Mesodermal cell (in vitro differentiated cells): ENCODE measurements around the gene TRIM41.

Experiments
- H3K27ac ChIP-seq: 2 replicates; pipeline ENCODE4 v1.7.0; 2013; ENCODE audit warnings: mild to moderate bottlenecking, low read depth, low read length, moderate library complexity; ENCODE audit not compliant: severe bottlenecking
- H3K36me3 ChIP-seq: 2 replicates; pipeline ENCODE4 v1.7.1; 2013; ENCODE audit warnings: mild to moderate bottlenecking, low read length, moderate library complexity; ENCODE audit not compliant: control insufficient read depth, insufficient read depth
- H3K4me1 ChIP-seq: one replicate; pipeline ENCODE4 v1.7.1; 2013; ENCODE audit warnings: mild to moderate bottlenecking, low read length; ENCODE audit not compliant: insufficient read depth, control insufficient read depth, poor library complexity, severe bottlenecking
- H3K4me3 ChIP-seq: 2 replicates; pipeline ENCODE4 v1.7.0; 2013; ENCODE audit warnings: low read length, control low read depth, mild to moderate bottlenecking; ENCODE audit not compliant: insufficient read depth, poor library complexity, severe bottlenecking; ENCODE audit errors: extremely low read depth
- H3K9me3 ChIP-seq: 2 replicates; pipeline ENCODE4 v1.7.1; 2013; ENCODE audit warnings: mild to moderate bottlenecking, low read length, moderate library complexity; ENCODE audit not compliant: control insufficient read depth
- WGBS, 2 experiments: methylation state at CpG; one replicate each; pipeline ENCODE4 v1.1.5; 2013; ENCODE audit warnings: missing lambda C conversion rate in 2 of 2; ENCODE audit not compliant: insufficient coverage in 2 of 2; 5-methylcytosine and 5-hydroxymethylcytosine counted together

The TRIM41 gene

DNA sequence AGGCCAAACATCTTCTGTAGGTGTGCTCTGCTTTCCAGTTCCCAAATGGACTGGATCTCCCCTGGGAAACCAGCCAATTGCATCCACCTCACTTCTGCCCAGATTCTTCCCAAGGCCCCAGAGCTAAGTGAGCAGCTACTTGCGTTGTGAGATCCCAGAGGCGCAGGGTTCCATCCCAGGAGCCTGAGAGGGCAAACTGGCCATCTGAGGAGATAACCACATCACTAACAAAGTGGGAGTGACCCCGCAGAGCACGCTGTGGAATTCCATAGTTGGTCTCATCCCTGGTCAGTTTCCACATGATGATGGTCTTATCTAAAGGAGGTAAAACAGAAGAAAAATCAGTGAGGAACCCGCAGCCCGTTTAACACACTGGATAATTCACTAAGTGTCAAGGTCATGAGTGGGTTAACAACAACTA lies 19.0 kb downstream of the TRIM41 start:
- H3K27ac ChIP-seq = peak overlapping the region; percentile 70
- 55 to 66% methylated on average over 4 to 6 of the region's 6 CpGs for WGBS, 2 experiments
- H3K36me3 ChIP-seq = peaks cover 61% of the 10 kb centered on the region
- peaks cover 14% of the 10 kb centered on the region for H3K4me1 ChIP-seq
- H3K9me3 ChIP-seq = no peaks in the 10 kb centered on the region
- peak overlapping the region; percentile 75 for H3K4me3 ChIP-seq

DNA sequence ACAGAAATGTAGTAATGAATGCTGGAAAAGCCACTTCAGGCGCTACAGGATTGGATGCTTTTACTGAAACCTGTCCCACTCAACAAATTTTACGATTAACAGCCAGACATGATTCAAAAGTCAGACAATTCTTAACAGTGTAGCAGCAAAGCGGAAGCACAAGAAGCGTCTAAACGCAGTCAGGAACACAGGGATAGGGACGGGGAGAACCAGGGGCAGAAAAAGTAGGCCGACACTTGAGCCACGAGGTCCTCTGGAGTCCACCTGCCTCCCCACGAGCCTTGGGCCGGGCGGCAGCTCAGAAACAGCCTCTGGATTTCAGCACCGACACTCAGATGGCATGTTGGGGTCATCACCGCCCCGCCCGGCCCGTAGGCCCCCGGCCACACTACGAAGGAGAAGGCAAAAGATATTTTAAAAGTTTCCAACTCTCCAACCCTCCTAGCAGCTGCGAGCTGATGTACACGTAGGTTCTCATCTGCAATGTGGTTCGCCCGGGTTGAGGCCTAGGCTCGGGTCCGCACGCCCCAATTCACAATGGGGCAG lies 20.0 kb downstream of the TRIM41 start:
- peaks cover 52% of the 10 kb centered on the region for H3K36me3 ChIP-seq
- H3K27ac ChIP-seq = peak overlapping the region; percentile 98
- peak overlapping the region; percentile 75 for H3K4me3 ChIP-seq
- WGBS, 2 experiments = 0% methylated on average over 17 of the region's 25 CpGs
- peaks cover 14% of the 10 kb centered on the region for H3K4me1 ChIP-seq
- H3K9me3 ChIP-seq = no peaks in the 10 kb centered on the region

DNA sequence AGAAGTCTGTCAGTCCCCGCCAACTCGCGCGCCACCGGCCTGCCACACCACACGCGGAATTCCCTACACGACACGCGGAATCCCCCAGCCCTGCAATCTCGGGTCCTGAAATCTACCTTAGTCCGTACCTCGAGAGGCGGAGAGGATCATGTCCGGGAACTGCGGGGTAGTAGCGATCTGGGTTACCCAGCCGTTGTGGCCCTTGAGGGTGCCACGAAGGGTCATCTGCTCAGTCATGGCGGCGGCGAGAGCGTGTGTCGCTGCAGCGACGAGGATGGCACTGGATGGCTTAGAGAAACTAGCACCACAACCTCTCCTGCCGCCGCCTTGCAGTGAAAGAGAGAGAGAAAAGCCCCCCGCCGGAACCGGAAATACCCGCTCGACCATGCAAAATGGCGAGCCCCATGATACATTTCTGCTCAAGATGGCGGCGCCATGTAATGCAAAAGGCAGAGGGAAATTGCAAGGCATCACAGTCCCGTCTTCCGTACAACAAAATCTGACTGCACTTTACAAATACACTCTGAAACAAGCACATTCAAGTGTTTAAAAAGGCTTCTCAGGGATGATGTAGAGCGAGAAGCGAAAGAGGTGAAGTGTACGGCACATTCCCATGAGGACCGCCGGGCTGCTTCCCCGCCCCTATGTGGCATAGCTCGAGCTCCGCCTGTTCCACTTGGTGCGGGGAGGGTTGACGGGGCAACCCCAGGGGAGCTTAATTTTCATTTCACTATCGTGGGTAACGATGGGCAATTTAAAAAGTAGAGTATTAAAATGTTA lies 20.7 kb downstream of the TRIM41 start, which contains the start of gene RACK1:
Gene RACK1 (minus strand): TSS at position 343 of the 780 bp plus-strand sequence. CDS start 106 bp downstream, at position 237.
- H3K4me1 ChIP-seq = peaks cover 14% of the 10 kb centered on the region
- H3K4me3 ChIP-seq = peak within 1 kb of the TSS; percentile 75
- H3K9me3 ChIP-seq = no peaks in the 10 kb centered on the region
- H3K27ac ChIP-seq = peak within 1 kb of the TSS; percentile 98
- H3K36me3 ChIP-seq = peaks cover 49% of the 10 kb centered on the region
- 0% methylated on average over 35 to 46 of the region's 50 CpGs for WGBS, 2 experiments

DNA sequence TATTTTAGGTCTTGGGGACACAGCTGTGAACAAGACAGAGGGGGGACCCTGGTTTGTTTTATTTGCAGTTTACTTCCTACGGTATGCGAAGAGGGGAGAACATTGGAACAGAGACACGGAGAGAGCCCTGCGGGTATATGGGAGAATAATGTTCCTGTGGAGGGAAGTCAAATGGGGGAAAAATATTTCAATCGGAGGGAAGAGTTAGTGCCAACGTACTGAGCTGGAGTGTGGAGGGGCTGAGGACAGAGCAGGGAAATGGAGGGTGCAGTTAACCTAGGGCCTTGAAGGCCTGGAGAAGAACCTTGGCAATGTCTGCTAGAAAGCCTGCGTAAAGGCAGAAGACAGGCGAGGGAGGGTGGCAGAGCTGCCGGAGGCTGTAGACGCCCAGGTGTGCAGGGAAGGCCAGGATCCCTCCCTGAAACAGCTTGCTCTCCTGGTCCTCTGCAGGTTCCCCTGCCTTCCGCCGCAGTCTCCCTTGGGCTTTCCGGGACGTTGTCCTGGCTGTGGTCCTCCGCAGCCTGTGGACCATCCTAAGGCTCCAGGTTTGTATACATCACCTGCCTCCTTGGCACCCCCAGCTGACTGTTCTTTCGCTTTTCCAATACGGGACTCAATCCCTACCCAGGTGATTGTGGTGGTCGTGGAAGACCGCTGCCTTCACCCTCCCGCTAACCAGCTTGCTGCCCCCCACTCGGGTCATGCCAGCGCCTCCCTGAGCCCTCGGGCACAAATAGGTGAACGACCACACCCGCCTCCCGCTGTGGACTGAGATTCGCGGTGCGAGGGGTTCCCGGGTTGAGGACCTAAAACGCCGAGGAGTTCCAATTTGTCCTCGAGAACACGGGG lies 22.6 kb downstream of the TRIM41 start:
- Histone ChIP-seq H3K4me1 (peaks cover 14% of the 10 kb centered on the region), H3K27ac (peak overlapping the region; percentile 90), H3K9me3 (no peaks in the 10 kb centered on the region), H3K36me3 (peaks cover 47% of the 10 kb centered on the region), H3K4me3 (peak overlapping the region; percentile 74)
- 32 to 35% methylated on average over 30 to 34 of the region's 34 CpGs for WGBS, 2 experiments

DNA sequence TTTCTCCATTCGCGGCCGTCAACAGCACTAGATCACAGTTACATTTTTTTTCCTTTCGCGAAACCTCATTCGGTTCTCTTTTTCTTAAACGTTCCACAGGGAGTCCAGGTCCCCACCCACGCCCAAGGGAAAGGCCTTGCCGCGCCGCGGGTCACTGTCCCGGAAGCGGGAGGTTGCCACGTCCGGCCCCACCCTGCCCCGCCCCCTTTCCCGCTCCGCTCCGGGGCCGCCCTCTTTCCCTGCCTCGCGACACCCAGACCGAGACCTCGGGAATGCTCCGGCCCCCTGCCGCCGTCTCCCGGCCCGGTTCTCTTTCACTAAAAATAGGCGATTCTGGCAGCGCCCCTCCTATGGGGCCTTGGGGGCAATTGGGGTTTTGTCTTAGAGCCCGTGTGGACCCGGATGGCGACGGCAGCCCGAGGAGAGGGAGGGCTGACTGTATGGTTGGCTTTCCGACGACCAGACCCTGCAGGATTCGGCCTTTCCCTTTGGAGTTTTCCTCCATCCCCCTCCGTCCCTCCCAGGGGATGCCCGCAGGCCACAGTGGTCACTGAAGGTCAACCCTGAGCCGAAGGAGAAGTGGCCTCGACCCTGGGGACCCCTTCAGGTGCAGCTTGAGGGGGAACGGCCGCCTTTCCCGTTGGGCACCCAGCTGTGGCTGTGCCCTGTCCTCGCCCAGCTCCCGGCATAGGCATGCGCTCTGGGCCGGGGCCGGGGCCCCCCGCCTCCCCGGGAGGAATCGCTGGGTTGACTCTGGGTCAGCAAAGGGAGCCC lies 23.4 kb downstream of the TRIM41 start:
- peaks cover 13% of the 10 kb centered on the region for H3K4me1 ChIP-seq
- WGBS, 2 experiments = 0% methylated on average over 36 to 52 of the region's 55 CpGs
- peak overlapping the region; percentile 74 for H3K4me3 ChIP-seq

DNA sequence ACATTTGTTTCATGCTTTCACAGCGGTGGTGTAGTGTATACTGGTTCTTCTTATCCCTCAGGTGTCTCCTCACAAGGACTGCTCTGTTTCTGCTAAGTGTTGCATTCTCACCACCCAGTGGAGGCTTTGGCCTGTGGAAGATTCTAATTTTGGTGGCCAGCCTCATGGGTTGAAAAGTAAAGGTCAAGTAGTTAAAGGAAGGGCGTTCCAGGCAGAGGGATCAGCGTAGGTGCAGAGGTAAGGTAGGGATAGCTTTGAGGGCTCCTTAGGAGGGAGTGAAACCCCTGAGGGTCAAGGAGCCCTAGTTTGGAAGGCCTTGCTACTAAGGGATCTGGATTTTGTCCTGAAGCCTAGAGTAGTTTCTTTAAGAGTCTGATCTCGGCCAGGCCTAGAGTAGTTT lies 25.2 kb downstream of the TRIM41 start:
- Histone ChIP-seq H3K36me3 (peaks cover 46% of the 10 kb centered on the region), H3K4me3 (peak overlapping the region; percentile 74), H3K4me1 (peaks cover 9% of the 10 kb centered on the region), H3K27ac (peak overlapping the region; percentile 41), H3K9me3 (no peaks in the 10 kb centered on the region)
- 74 to 75% methylated on average over 2 to 4 of the region's 4 CpGs for WGBS, 2 experiments

More for the DNA sequence above, 23.4 kb downstream of the TRIM41 start:
- peaks cover 47% of the 10 kb centered on the region for H3K36me3 ChIP-seq
- H3K9me3 ChIP-seq = no peaks in the 10 kb centered on the region
- peak overlapping the region; percentile 90 for H3K27ac ChIP-seq

DNA sequence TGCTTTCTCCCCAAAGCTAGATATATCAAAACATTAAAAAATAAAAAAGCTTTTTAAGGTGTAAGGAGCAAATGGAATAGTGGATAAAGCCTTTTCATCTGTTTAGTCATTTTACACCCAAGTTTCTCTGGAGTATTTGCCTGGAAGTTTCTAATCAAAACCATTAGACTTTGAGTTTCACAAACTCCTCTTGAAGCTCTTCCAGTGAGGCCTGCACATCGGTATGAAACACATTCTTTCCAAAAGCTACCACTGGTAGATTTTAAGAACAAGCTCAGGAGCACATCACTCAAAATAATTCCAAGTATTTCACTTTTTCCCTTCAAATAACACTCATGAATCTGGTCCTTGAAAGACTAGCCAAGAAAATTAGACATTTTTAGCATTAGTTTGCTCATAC lies 32.2 kb downstream of the TRIM41 start:
- H3K4me1 ChIP-seq = peaks cover 14% of the 10 kb centered on the region
- H3K27ac ChIP-seq = no peak overlapping the region
- WGBS, 2 experiments = 88 to 91% methylated on average over 1 of the region's 1 CpG
- H3K9me3 ChIP-seq = no peaks in the 10 kb centered on the region
- peaks cover 72% of the 10 kb centered on the region for H3K36me3 ChIP-seq
- no peak overlapping the region for H3K4me3 ChIP-seq

DNA sequence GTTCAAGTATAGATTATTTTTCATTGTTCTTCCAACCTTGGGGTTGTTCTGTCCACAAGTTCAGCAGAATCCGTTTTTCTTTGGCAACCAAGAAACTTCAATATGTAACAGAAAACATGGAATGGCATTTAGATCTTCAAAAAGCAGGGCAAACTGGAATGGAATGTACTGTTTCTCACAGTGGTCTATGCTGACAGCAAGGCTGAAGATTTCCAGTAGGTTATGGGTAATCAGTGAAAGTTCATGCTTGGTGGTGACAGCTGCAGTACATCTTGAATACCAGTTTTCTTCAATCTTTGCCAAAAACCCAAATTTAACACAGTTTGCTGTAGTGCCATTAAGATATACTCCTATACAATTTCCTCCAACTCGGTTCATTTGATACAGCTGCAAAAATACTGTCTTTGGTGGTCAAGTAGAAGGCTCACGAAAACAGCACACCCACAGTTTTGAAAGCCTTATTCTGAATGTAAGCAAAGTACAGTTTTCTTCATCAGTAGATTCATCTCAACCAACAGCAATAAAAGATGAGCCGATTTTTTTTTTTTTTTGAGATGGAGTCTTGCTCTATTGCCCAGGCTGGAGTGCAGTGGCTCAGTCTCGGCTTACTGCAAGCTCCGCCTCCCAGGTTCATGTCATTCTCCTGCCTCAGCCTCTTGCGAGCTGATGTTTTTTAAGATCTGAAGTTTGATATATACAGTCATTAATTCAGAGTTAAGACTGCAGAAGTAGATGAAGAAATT lies 32.9 kb downstream of the TRIM41 start:
- no peak overlapping the region for H3K27ac ChIP-seq
- peaks cover 14% of the 10 kb centered on the region for H3K4me1 ChIP-seq
- H3K36me3 ChIP-seq = peaks cover 64% of the 10 kb centered on the region
- no peak overlapping the region for H3K4me3 ChIP-seq
- no peaks in the 10 kb centered on the region for H3K9me3 ChIP-seq
- 94 to 100% methylated on average over 3 to 4 of the region's 7 CpGs for WGBS, 2 experiments

DNA sequence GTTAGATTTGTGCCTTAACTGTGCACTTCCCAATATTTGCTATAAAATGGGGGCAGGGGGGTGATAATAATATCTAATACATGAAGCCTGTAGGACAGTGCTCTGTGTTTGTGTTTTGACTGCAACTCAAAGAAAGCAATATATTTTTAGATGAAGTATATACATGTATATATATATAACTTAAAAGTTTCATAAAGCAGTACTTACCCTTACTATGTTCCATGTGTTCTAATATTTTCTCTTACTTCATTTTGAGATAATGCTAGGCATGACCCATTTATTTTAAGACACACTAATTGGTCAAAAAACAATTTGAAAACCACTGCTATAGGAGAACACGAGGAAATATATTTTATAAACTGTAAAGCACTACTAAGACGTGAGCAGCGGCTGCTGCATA lies 35.5 kb downstream of the TRIM41 start:
- 96% methylated on average over 3 of the region's 3 CpGs; no CpG with 5 or more reads in 1 of the 2 experiments for WGBS, 2 experiments
- H3K9me3 ChIP-seq = no peaks in the 10 kb centered on the region
- peak overlapping the region; percentile 92 for H3K4me3 ChIP-seq
- peaks cover 52% of the 10 kb centered on the region for H3K36me3 ChIP-seq
- no peak overlapping the region for H3K27ac ChIP-seq
- H3K4me1 ChIP-seq = peaks cover 9% of the 10 kb centered on the region
